ENCODE measurements around the gene RRBP1.
"Not testable (repeated sequence)": the region's sequence is repeated elsewhere in the genome, so short reads cannot be mapped to it uniquely, and the experiment has no call there.

RRBP1 gene

GRCh38 chr20:17710379-17711266 is 28.6 kb upstream of the RRBP1 start:
- H3K9me3 ChIP-seq (ENCODE audit: insufficient read depth, low read length, severe bottlenecking) = no peaks in the 10 kb centered on the region
- TF ChIP-seq EZH2 (IDR thresholded peaks at IDR 0.05; ENCODE audit: borderline replicate concordance, low read depth, low read length, severe bottlenecking) = no peak
- TF ChIP-seq, protein P1, sequence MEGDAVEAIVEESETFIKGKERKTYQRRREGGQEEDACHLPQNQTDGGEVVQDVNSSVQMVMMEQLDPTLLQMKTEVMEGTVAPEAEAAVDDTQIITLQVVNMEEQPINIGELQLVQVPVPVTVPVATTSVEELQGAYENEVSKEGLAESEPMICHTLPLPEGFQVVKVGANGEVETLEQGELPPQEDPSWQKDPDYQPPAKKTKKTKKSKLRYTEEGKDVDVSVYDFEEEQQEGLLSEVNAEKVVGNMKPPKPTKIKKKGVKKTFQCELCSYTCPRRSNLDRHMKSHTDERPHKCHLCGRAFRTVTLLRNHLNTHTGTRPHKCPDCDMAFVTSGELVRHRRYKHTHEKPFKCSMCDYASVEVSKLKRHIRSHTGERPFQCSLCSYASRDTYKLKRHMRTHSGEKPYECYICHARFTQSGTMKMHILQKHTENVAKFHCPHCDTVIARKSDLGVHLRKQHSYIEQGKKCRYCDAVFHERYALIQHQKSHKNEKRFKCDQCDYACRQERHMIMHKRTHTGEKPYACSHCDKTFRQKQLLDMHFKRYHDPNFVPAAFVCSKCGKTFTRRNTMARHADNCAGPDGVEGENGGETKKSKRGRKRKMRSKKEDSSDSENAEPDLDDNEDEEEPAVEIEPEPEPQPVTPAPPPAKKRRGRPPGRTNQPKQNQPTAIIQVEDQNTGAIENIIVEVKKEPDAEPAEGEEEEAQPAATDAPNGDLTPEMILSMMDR (IDR thresholded peaks at IDR 0.05; ENCODE audit: borderline replicate concordance, extremely low read depth, low read length, poor library complexity, severe bottlenecking) = no peak
- no peaks in the 10 kb centered on the region for H4K20me1 ChIP-seq (ENCODE audit: insufficient read depth, low read length)
- DNase-seq = no peak
- H3K27ac ChIP-seq (ENCODE audit: low read length) = no peak overlapping the region
- no peaks in the 10 kb centered on the region for H3K4me1 ChIP-seq (ENCODE audit: insufficient read depth, low read length)
- H3K27me3 ChIP-seq (ENCODE audit: insufficient read depth, low read length, poor library complexity) = peaks cover 14% of the 10 kb centered on the region
- ATAC-seq (ENCODE audit: insufficient read depth, low read depth) = no peak
- no peak overlapping the region for H3K4me3 ChIP-seq (ENCODE audit: low read depth in 1 of 2, low read length in 2 of 2)
- H3K36me3 ChIP-seq (ENCODE audit: insufficient read depth, low read length) = no peaks in the 10 kb centered on the region
- H3K79me2 ChIP-seq (ENCODE audit: insufficient read depth, low read length) = no peaks in the 10 kb centered on the region
- H3K9ac ChIP-seq (ENCODE audit: low read depth, low read length) = no peak overlapping the region
- H2AFZ ChIP-seq (ENCODE audit: low read depth, low read length) = no peak overlapping the region
- H3K4me2 ChIP-seq (ENCODE audit: insufficient read depth, low read length) = no peak overlapping the region

- DNase-seq (no peak), ATAC-seq (ENCODE audit: insufficient read depth, low read depth) (no peak)
- no peaks in the 10 kb centered on the region for H3K79me2 ChIP-seq (ENCODE audit: insufficient read depth, low read length)
- H2AFZ ChIP-seq (ENCODE audit: low read depth, low read length) = no peak overlapping the region
- H4K20me1 ChIP-seq (ENCODE audit: insufficient read depth, low read length) = no peaks in the 10 kb centered on the region
- no peak overlapping the region for H3K9ac ChIP-seq (ENCODE audit: low read depth, low read length)
- no peak overlapping the region for H3K27ac ChIP-seq (ENCODE audit: low read length)
- no peaks in the 10 kb centered on the region for H3K4me1 ChIP-seq (ENCODE audit: insufficient read depth, low read length)
- no peaks in the 10 kb centered on the region for H3K9me3 ChIP-seq (ENCODE audit: insufficient read depth, low read length, severe bottlenecking)
- H3K4me2 ChIP-seq (ENCODE audit: insufficient read depth, low read length) = no peak overlapping the region
- H3K36me3 ChIP-seq (ENCODE audit: insufficient read depth, low read length) = no peaks in the 10 kb centered on the region
- TF ChIP-seq, protein P1 (IDR thresholded peaks at IDR 0.05; ENCODE audit: borderline replicate concordance, extremely low read depth, low read length, poor library complexity, severe bottlenecking) = no peak
- no peak for TF ChIP-seq EZH2 (IDR thresholded peaks at IDR 0.05; ENCODE audit: borderline replicate concordance, low read depth, low read length, severe bottlenecking)
- H3K4me3 ChIP-seq (ENCODE audit: low read depth in 1 of 2, low read length in 2 of 2) = no peak overlapping the region
- H3K27me3 ChIP-seq (ENCODE audit: insufficient read depth, low read length, poor library complexity) = peaks cover 13% of the 10 kb centered on the region
Measured at GRCh38 chr20:17709361-17710293, 27.6 kb upstream of the RRBP1 start.

GRCh38 chr20:17708675-17709360 is 26.8 kb upstream of the RRBP1 start:
- DNase-seq (no peak), ATAC-seq (ENCODE audit: insufficient read depth, low read depth) (no peak)
- Histone ChIP-seq H4K20me1 (ENCODE audit: insufficient read depth, low read length) (no peaks in the 10 kb centered on the region), H3K27me3 (ENCODE audit: insufficient read depth, low read length, poor library complexity) (peaks cover 13% of the 10 kb centered on the region), H3K4me3 (ENCODE audit: low read depth in 1 of 2, low read length in 2 of 2) (no peak overlapping the region), H3K9ac (ENCODE audit: low read depth, low read length) (no peak overlapping the region), H2AFZ (ENCODE audit: low read depth, low read length) (no peak overlapping the region), H3K4me1 (ENCODE audit: insufficient read depth, low read length) (no peaks in the 10 kb centered on the region), H3K36me3 (ENCODE audit: insufficient read depth, low read length) (no peaks in the 10 kb centered on the region), H3K79me2 (ENCODE audit: insufficient read depth, low read length) (no peaks in the 10 kb centered on the region), H3K9me3 (ENCODE audit: insufficient read depth, low read length, severe bottlenecking) (no peaks in the 10 kb centered on the region), H3K27ac (ENCODE audit: low read length) (no peak overlapping the region), H3K4me2 (ENCODE audit: insufficient read depth, low read length) (no peak overlapping the region)
- TF ChIP-seq EZH2 (IDR thresholded peaks at IDR 0.05; ENCODE audit: borderline replicate concordance, low read depth, low read length, severe bottlenecking) = no peak
- TF ChIP-seq, protein P1 (IDR thresholded peaks at IDR 0.05; ENCODE audit: borderline replicate concordance, extremely low read depth, low read length, poor library complexity, severe bottlenecking) = no peak

- not testable (repeated sequence) for DNase-seq; H3K4me2 ChIP-seq (ENCODE audit: insufficient read depth, low read length); H3K36me3 ChIP-seq (ENCODE audit: insufficient read depth, low read length); H3K79me2 ChIP-seq (ENCODE audit: insufficient read depth, low read length); H3K4me1 ChIP-seq (ENCODE audit: insufficient read depth, low read length); H4K20me1 ChIP-seq (ENCODE audit: insufficient read depth, low read length); H2AFZ ChIP-seq (ENCODE audit: low read depth, low read length); H3K9me3 ChIP-seq (ENCODE audit: insufficient read depth, low read length, severe bottlenecking); H3K27ac ChIP-seq (ENCODE audit: low read length); H3K4me3 ChIP-seq (ENCODE audit: low read depth in 1 of 2, low read length in 2 of 2); H3K9ac ChIP-seq (ENCODE audit: low read depth, low read length); ATAC-seq (ENCODE audit: insufficient read depth, low read depth)
- peaks cover 13% of the 10 kb centered on the region for H3K27me3 ChIP-seq (ENCODE audit: insufficient read depth, low read length, poor library complexity)
Measured at GRCh38 chr20:17707951-17708350, 25.9 kb upstream of the RRBP1 start.
